ENCODE measurements around the gene PPP2CA.
"Not testable (repeated sequence)": the region's sequence is repeated elsewhere in the genome, so short reads cannot be mapped to it uniquely, and the experiment has no call there.

PPP2CA gene

DNA sequence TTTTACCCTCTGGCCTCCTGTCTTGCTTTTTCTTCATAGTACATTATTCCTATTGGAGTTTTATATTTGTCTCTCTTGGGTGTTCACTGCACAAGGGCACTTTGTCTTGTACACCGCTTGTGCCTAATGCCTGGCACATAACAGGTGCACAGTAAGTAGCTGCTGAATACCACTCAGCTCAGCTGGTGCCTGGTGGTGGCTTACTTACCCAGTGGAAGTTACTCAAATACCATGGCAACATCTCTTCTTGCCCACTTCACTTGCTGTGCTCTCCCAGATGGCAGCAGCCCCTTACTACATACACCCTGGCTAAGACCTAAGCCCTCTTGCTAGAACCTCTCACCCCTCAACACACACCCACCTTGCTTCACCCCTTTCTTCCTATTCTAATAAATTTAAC is 37.8 kb downstream of the PPP2CA start:
- no peak for DNase-seq

DNA sequence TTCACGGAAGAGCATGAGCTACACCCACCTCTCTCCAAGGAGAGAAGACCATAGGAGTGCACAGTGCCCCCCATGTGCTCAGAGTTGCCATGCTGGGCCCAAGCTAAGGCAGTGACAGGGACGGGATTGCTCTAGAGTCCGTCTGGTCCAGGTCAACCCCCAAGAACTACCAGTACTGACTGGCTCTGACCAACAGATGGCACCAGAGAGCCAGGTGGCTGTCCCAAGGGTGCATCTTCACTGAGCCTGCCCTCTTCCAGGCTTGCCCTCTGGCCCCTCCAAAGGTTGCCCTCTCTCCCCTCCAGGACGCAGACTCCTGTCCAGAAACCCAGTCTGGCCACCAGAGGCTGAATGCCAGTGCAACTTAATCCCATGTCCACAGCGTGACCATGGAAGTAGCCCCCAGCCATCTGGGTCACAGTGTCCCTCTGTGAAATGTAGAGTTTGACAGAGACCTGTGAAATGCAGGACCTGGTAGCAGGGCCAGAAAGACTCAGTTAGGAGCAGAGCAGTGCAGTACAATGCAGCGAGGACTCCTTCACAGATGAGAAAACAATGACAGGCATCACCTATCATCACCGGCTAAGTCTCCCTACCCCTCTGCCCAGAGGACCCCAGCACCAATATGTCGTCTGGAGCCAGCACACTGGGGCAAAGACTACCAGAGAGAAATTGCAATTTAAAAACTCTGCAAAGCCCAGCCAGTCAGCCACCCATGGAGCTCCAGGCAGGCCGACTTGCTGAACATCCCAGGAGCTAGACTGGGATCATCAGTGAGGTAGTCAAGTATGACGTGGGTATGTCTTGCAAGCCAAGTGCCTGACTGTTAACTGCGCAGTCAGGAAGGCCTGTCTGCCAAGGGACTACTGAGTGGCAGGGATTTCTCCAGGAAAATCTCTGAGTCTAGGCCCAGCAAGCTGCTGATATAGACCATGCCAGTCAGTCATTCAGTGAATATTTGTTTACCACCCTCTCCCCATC is 41.4 kb downstream of the PPP2CA start:
- peak; percentile 73 for DNase-seq

DNA sequence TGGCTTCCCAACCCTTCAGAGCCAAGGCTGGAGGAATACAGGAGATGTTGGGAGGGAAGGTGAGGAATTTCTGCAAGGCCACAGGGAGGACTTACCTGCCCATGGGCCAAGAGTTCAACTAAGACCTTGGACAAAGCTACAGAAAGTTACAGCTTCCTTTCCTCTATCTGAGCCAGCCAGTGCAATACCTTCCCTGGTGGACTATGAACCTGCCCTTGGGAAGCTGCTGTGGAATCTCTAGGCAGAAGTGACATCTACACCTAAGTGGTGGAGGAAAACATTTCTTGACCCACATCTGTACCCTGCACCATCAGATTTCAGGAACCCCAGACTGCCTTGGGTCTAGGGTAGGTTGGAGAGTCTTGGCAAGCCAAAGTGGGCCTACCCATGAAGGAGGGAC is 42.4 kb downstream of the PPP2CA start:
- DNase-seq = no peak

DNA sequence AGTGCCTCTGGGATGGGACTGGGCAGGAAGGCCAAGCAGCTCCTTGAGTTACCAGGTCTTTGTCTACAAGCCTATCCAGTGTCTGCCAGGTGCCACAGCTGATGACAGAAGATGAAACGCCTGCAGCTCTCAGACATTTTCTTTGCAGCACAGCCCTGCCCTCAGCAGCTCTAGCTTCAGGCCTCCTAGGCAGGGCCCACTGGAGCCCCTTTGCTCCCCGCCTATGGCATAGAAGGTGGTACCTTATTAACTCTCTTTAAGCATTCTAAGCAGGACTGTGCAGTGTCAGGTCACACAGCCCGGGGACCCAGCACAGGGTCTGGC is 47.8 kb downstream of the PPP2CA start:
- DNase-seq = no peak

DNA sequence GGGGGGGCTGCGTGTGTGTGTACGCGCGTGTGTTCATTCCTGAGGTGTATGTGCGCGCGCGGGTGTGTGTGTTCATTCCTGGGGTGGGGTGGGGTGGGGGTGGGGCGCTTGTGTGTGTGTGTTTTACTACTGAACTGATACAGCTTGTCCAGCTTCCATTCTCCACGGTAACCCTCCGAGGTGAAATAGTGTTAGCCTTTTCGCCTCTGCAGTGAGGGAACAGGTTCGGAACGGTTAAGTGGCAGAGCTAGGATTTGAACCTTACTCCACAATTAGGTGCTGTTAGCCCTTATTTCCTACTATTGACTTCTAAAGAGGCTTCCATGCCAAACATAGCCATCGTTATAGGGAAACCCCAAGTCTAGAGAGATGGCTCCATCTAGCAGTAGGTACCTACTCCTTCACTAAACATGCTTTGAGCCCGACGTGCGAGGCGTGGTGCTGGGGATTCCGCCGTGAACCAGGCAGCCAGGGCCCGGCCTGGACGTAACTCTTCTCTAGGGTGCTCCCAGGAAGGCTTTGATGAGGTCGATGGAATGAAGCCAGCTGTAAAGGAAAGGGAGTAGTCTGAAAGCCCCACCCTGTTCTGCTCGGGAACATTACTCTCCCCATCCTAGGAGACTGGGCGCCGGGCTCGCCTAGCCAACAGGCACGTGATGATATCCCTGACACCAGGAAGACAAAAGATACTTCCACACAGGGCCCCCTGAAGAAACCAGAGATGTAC is 48.3 kb downstream of the PPP2CA start:
- no peak for DNase-seq

DNA sequence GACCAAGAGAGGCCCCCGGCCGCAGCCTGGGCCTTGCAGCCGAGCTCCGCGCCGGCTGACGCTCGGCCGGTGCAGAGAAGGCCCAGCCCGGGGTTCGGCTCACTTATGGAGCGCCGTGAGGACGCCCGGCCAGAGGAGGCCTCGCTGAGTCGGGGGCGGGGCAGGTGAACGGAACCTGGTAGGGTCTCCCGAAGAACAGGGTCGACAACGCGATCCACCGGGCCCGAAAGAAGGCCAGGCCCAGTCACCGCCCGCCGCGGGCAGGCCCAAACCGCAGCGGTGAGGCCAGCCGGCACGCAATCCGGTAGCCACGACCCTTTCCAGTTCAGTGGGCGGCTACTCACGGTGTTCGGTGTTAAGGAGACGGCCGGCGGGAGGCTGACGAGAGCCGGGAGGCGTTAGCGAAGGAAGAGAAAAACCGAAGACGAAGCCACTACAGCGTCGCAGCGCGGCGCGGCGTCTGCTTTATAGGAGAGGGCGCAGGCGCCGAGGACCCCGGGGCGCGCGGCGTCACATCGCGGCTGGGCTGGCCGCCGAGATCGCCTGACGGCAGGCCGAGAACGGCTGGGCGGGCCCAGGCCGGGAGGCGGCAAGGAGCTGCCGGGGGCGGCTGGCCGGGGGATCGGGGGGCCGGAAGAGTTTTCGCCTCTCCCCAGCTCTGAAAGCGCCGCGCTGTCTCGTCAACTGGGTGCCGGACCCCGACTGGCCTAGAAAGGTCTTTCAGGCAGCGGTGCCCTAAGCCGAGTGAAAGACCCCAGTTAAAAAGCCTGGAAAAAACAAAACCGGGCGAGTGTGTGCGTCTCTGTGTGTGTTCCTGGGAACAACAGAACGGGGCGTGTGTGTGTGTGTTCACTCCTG is 49.1 kb downstream of the PPP2CA start, which contains the start of gene SKP1:
Gene SKP1, minus strand, starts transcription at position 440 of the 858 bp plus-strand sequence. CDS start 2,928 bp downstream, outside the sequence.
- peak; percentile 86 for DNase-seq

DNA sequence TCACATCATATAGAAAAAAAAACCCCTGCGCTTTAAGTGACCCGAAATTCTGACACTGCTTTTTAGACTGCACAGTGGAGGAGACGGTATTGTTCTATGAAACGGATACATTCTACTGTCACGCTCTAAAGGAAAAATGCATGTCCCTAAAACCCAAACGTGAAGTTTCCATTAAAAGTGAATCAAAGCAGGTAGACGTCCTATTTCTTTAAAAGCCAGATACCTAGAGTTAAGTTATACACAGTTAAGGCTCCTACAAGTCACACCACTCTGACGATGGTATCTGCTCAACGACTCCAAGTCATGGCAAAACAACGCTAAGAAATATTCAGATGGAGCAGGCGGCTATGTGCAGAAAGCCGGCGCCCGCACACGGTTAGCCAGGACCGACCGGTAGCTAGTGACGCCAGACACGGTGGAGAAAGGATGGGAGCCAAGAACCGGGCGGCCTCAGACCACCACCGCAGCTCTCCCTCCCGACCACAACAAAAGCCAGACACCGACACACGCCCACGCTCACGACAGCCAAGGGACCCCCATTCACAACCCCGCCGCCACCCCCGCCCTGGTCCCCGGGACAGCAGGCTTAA is 49.9 kb downstream of the PPP2CA start:
- DNase-seq = peak; percentile 33

DNA sequence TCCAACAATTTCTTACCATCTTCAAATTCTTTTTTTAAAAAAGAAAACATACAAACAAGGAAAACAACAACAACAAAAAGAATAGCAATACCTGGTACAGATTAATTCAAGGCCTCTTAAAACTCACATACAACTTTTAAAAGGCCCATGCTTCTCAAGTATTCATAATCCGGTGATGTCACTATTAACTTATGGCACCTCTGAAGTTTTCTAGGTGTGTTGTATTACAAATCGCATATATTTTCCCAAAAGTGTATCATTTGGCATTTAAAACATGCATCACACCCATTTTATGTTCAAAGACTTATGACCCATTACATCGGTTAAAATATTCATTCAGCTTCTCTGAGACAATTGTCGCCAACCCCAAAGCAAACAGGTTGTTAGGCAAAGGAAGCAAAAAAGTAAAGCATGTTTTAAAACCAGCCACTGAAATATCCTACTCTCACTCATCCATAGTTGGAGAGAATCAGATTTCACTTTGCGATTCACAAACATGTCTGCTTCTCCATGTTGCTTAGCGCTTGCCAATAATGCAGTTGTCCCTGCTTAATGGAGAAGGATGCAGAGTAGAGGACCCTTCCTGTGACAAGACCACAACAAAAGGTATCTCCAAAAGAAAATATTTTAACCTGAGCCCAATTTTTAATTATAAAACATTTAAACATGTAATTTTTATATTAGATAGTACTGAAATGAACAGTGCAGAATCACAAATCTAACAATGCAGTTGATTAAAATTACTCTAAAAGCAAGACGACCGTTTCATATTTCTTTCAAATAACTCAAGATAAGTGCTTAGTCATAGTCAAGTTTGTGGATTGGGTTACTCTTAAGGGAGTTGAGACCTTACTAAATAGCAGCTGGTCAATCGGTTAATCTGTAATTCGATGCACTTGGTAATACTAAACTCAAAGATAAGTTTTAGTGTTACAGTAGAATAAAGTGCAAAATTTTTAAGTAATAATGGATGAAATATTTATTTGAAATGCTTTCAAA is 50.7 kb downstream of the PPP2CA start:
- DNase-seq = peak; percentile 20

DNA sequence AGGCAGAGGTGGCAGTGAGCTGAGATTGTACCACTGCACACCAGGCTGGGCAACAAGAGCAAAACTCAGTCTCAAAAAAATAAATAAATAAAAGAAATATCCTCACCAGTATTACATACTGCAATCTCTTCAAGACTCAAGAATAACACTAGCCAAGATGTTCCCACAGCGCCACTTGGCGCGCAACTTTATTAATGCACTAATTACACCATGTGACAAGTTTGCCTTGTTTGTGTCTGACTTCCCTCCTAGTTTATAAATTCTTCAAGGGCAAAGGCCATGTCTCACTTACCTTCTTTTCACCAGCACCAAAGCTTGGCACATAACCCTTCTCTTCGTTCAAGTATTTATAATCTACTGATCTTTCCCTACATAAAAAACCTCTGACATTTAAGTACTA is 53.9 kb downstream of the PPP2CA start:
- no peak for DNase-seq

DNA sequence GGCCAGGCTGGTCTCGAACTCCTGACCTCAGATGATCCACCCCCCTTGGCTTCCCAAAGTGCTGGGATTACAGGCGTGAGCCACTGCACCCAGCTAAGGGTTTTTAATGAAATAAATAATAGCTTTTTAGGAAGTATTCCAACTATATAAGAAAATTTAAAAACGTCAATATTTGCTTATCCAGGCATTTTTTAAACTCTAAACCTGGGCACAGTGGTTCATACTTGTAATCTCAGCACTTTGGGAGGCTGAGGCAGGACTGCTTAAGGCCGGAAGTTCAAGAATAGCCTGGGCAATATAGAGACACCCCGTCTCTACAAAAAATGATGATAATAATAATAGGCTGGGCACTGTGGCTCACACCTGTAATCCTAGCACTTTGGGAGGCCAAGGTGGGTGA is 63.3 kb downstream of the PPP2CA start:
- DNase-seq = no peak

DNA sequence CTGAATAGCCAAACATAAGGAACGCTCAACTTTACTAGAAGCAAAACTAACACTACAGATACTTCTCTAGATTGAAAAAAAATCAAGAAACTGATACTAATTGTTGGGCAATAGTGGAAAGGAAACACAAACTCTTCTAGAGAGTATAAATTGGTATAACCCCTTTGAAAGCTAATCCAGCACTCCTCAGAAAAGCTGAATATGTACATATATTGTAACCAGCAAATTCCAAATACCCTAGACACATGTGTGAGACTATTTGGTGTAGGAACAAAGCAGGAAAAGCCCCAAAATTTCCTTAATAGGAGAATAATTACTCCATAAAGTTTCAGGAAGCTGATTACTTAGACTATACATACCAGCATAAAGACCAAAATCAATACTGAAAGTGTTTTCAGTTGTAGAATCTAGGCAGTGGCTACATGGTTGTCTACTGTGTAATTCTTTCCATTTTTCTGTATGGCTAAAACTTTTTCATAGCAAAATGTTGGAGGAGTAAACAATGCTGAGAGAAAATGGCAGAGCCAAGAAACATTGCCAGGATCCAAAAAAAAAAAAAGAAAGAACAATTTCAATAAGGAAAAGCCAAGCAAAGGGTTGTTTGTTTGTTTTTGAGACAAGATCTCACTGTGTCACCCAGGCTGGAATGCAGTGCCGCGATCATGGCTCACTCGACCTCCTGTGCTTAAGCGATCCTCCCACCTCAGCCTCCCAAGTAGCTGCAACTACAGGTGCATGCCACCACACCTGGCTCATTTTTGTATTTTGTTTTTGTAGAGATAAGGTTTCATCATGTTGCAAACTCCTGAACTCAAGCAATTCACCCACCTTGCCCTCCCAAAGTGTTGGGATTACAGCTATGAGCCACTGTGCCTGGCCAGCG is 64.1 kb downstream of the PPP2CA start:
- peak; percentile 53 for DNase-seq

DNA sequence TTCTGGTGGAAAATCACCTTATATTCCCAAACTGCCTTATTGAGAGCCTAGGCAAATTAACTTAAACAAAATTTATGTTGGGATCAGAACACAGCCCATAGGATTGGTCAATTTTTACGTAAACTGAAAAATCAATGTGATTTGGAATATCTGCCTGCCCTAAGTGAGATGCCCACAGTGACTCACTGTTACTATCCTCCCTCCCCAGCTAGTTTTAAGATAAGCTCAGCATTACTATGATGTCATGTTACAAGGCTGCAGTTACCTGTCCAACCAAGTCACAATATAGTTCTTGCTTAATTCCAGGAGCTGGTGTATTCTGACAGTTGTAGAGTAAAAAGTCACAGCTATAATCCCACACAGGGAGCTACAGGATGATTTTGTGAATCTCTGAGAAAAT is 72.2 kb downstream of the PPP2CA start:
- DNase-seq = no peak

DNA sequence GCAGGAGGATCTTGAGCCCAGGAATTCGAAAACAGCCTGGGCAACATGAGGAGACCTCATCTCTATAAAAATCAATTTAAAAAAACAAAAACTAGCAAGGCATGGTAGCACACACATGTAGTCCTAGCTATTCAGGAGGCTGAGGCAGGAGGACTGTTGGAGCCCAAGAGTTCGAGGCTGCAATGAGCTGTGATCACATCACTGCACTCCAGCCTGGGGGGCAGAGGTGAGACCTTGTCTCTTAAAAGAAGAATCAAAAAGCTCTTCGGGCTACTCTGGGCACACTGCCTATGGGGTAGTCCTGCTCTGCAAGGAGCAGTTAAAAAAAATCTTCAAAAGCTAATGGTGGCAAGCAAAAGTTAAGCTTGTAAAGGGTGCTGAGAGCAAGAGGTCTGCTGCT is 72.6 kb downstream of the PPP2CA start:
- no peak for DNase-seq

DNA sequence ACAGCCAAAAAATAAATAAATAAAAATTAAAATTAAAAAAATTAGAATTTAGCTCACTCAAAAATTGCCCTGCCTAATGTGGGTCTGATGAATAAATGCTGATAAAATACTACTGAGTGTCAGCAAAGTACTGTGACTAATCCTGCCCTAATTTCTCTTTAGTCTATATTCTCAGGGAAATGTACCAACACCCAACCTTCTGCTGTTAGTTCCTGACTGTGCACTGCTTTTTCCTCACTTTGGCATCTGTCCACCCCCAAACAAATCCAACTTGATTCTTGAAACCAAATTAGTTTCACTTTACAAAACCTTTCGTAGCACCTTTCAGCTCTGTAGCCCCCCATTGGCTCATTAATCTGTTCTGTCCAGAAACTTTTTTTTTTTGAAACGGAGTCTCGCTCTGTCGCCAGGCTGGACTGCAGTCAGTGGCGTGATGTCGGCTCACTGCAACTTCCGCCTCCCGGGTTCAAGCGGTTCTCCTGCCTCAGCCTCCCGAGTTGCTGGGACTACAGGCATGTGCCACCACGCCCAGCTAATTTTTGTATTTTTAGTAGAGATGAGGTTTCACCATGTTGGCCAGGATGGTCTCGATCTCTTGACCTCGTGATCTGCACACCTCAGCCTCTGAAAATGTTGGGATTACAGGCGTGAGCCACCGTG is 73.6 kb downstream of the PPP2CA start:
- not testable (repeated sequence) for DNase-seq

DNA sequence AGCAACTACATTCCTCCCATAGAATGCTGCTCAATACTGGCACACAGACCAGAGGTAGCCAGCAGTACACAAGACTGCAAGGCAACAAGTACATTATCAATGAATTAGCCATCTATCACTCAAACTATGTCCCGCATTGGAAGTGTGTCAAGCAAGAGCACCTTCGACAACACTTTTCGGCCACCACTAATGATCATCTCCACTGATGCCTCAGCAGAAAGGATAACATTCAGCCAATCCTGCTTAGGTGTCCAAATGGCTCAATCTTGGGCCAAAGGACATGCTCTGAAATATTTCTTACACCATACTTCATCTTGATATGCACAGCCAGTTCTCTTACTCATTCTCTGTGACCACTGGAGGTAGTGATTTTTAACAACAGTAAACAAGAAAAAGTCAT is 74.2 kb downstream of the PPP2CA start:
- no peak for DNase-seq

DNA sequence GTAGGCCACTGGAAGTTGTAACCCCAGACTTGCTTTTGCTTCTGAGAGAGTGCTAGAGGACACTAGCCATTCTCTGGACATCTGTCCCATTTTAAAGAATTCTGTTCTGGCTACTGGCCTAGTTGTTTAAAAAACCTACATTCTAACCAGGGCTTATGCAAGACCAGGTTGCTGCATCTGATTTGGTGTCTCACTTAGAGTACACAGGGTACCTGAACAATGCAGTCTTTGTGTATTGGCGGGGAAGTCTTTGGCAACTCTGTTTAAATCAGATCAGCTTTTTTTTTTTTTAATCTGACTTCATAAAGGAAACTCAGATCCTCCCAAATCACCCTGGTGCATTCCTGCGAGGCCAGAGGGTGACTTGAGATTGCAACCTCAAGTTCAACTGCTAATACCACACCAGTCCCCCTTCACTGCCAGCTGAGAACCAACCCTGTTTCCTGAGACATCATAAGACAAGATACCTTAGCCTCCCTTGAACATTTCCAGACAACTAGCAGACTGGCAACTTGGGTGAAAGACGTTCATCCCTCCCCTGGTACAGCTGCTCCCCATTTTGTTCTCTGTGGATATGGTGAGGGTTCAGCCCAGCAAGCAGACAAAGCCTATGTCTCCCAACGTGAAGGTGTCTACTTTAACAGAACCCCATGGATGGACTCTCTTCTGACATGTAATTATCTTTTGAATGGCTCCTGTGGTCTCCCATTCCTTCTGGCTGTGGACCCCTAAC is 76.1 kb downstream of the PPP2CA start:
- no peak for DNase-seq

DNA sequence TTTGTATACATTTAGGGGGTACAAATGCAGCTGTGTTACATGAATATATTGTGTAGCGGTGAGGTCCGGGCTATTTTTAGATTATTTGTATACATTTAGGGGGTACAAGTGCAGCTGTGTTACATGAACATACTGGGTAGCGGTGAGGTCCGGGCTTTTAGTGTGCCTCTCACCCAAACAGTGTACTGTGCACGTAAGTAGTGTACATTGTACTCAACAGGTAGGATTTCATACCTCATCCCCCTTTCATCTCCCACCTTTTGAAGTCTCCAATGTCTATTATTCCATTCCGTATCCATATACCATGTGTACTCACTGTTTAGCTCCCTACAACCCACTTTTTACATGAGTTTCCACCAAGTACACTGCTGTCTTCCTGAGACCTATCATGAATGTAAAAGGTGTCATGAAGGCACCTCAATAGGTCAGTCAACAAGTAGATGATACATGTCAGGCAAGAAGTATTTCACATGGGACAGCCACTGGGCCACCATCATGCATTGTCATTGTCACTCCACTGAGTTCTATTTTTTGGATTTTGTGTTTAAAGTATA is 76.8 kb downstream of the PPP2CA start:
- DNase-seq = no peak

DNA sequence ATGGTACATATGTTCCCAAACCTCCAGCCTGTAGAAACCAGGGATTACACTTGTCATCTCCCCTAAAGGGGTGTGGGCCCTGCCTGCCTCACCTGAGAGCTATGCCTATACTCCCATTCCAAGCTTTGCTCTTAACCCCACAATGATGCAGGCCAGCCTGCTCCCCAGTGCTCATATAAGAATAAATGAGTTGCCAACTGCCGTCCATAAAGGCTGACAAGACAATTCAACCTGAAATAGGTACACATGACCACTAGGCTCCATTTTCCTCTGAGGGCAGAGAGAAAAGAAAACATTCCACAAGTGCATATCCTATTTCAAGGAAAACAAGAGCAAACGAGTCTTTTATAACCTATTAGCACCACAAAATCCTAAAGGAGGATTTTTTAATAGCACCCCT is 77.6 kb downstream of the PPP2CA start:
- DNase-seq = no peak

Data from inflammatory macrophage treated with lipopolysaccharide for 4 hours (primary cell).